Karpas-422 (cell line): ENCODE data around the gene SIX3. TPM values are rescaled to one million over a fixed set of nuclear protein-coding genes. Genes with fewer than 3 reads are reported as not detected.

Experiments
- small RNA-seq: library from RNA; depleted of rRNA; stranded (forward); fragments of <200 nt; gene quantifications from one replicate; pipeline ENCODE3, GENCODE V24; 2014
- total RNA-seq: library from RNA; depleted of rRNA; stranded (reverse); fragments of >200 nt; shearing (Covaris generic); gene quantifications from 2 replicates; pipeline ENCODE4 v1.2.3, GENCODE V29; 2014; ENCODE audit warnings: low replicate concordance; rRNA removed

SIX3 gene
- total RNA-seq, 1 experiment from 2014 or later, result not detected

Small RNA genes lying within 50 kb of the gene (small RNA-seq; reads per million reads assigned to genes)
- not detected for gene RF02246
- gene RF02247, result not detected
- not detected for gene RF02248
- not detected for gene RF02250
- gene RF02251, result not detected
- not detected for gene RF02252

Other genes starting within 250 kb of the SIX3 start
- gene SIX2, start 67.8 kb downstream of the SIX3 start, total RNA-seq, result not detected in 2 replicates